NB4 (cell line): Measurements from ENCODE around the gene ZDHHC1.

Experiments
- CTCF ChIP-seq: IDR thresholded peaks from one replicate; pipeline ENCODE4 v1.5.1; 2012; ENCODE audit warnings: low read depth, low read length
- MAX ChIP-seq: IDR thresholded peaks from 2 replicates; pipeline ENCODE4 v1.6.1; 2011; ENCODE audit warnings: low read depth, low read length
- MYC ChIP-seq: IDR thresholded peaks from 2 replicates; pipeline ENCODE4 v1.6.1; 2011; ENCODE audit warnings: low read depth, low read length
- POLR2A ChIP-seq: IDR thresholded peaks from 2 replicates; pipeline ENCODE4 v1.6.1; 2011; ENCODE audit warnings: mild to moderate bottlenecking; ENCODE audit not compliant: insufficient read length; ENCODE audit errors: extremely low read depth

- no peak for TF ChIP-seq CTCF
- TF ChIP-seq POLR2A = no peak
- no peak for TF ChIP-seq MAX
- no peak for TF ChIP-seq MYC
Measured at GRCh38 chr16:67458121-67458641, 41.9 kb upstream of the ZDHHC1 start.
